Right kidney (tissue), 1 donor: Measurements from ENCODE around the gene CD72.
"Not testable (repeated sequence)": the region's sequence is repeated elsewhere in the genome, so short reads cannot be mapped to it uniquely, and the experiment has no call there.

ENCODE experiments used
- DNase-seq: peaks from one replicate; pipeline ENCODE4 v3.0.0-alpha.2; 2016

Gene CD72

GRCh38 chr9:35649431-35650340 is 31.5 kb upstream of the CD72 start:
- DNase-seq: no peak

- DNase-seq: peak; percentile 96
Measured at GRCh38 chr9:35646533-35647265, 28.5 kb upstream of the CD72 start.

- no peak for DNase-seq
Measured at GRCh38 chr9:35646153-35646532, 27.9 kb upstream of the CD72 start.

- DNase-seq: not testable (repeated sequence)
Measured at GRCh38 chr9:35645736-35646135, 27.5 kb upstream of the CD72 start.

GRCh38 chr9:35643046-35643445 is 24.8 kb upstream of the CD72 start:
- DNase-seq: no peak

- not testable (repeated sequence) for DNase-seq
Measured at GRCh38 chr9:35641478-35641877, 23.3 kb upstream of the CD72 start.

GRCh38 chr9:35640431-35640830 is 22.2 kb upstream of the CD72 start:
- DNase-seq: not testable (repeated sequence)

- no peak for DNase-seq
Measured at GRCh38 chr9:35639631-35640030, 21.4 kb upstream of the CD72 start.

GRCh38 chr9:35639225-35639624 is 21.0 kb upstream of the CD72 start:
- not testable (repeated sequence) for DNase-seq

GRCh38 chr9:35638751-35639150 is 20.5 kb upstream of the CD72 start:
- not testable (repeated sequence) for DNase-seq

- DNase-seq: not testable (repeated sequence)
Measured at GRCh38 chr9:35637427-35637955, 19.3 kb upstream of the CD72 start.

- DNase-seq: not testable (repeated sequence)
Measured at GRCh38 chr9:35636877-35637246, 18.6 kb upstream of the CD72 start.

- DNase-seq: no peak
Measured at GRCh38 chr9:35636135-35636876, 18.1 kb upstream of the CD72 start.

GRCh38 chr9:35635730-35636129 is 17.5 kb upstream of the CD72 start:
- no peak for DNase-seq

- DNase-seq: no peak
Measured at GRCh38 chr9:35629597-35629996, 11.4 kb upstream of the CD72 start.

- DNase-seq: no peak
Measured at GRCh38 chr9:35628389-35628991, 10.3 kb upstream of the CD72 start.

GRCh38 chr9:35627575-35627974 is 9.4 kb upstream of the CD72 start:
- no peak for DNase-seq

- no peak for DNase-seq
Measured at GRCh38 chr9:35619800-35620158, 1.6 kb upstream of the CD72 start.

GRCh38 chr9:35618854-35619799 is 914 bp upstream of the CD72 start:
- no peak for DNase-seq

- DNase-seq: no peak
Measured at GRCh38 chr9:35617548-35617947, 665 bp downstream of the CD72 start.
